Kidney (tissue), 14 donors: Measurements from ENCODE around the gene ISG20L2. TPM values are rescaled to one million over a fixed set of nuclear protein-coding genes. Genes with fewer than 3 reads are reported as not detected.

Experiments used
- DNase-seq, 5 donors: peaks; one replicate each; pipeline ENCODE4 v3.0.0-alpha.2; 2013 to 2020
- FAIRE-seq: peaks from 2 replicates; lab custom pipeline; 2012; peaks lifted over from hg19 to GRCh38; lab: Jason Lieb, UNC
- H3K27ac ChIP-seq, 2 donors: one replicate each; pipeline ENCODE4 v1.7.0; 2013; ENCODE audit warnings: low read depth in 2 of 2, low read length in 2 of 2, inconsistent platforms in 1 of 2
- H3K27me3 ChIP-seq: one replicate; pipeline ENCODE4 v1.7.1; 2013; ENCODE audit warnings: low read length, inconsistent platforms; ENCODE audit not compliant: control insufficient read depth, insufficient read depth
- H3K36me3 ChIP-seq, 3 donors: one replicate each; pipeline versions ENCODE4 v1.7.0 to v1.7.1; 2013; ENCODE audit warnings: low read length in 3 of 3, control low read depth in 1 of 3, inconsistent platforms in 1 of 3; ENCODE audit not compliant: insufficient read depth in 3 of 3, control insufficient read depth in 2 of 3
- H3K4me1 ChIP-seq, 3 donors: one replicate each; pipeline versions ENCODE4 v1.7.0 to v1.7.1; 2013; ENCODE audit warnings: low read length in 3 of 3, inconsistent platforms in 1 of 3, low read depth in 1 of 3; ENCODE audit not compliant: control insufficient read depth in 2 of 3, insufficient read depth in 2 of 3
- H3K4me3 ChIP-seq, 3 donors: one replicate each; pipeline versions ENCODE4 v1.7.0 to v1.8.1; 2013; ENCODE audit warnings: low read length in 3 of 3, control low read depth in 1 of 3, inconsistent platforms in 1 of 3
- H3K9ac ChIP-seq, 3 donors: one replicate each; pipeline versions ENCODE4 v1.7.0 to v1.7.1; 2013; ENCODE audit warnings: low read length in 3 of 3, control low read depth in 1 of 3, inconsistent platforms in 1 of 3
- H3K9me3 ChIP-seq, 3 donors: one replicate each; pipeline versions ENCODE4 v1.7.0 to v1.7.1; 2013; ENCODE audit warnings: low read length in 3 of 3, control low read depth in 1 of 3, inconsistent platforms in 1 of 3; ENCODE audit not compliant: control insufficient read depth in 2 of 3, insufficient read depth in 1 of 3
- CTCF ChIP-seq: IDR thresholded peaks from 3 replicates; pipeline ENCODE4 v1.5.1; 2012; ENCODE audit warnings: mild to moderate bottlenecking, moderate library complexity, borderline replicate concordance; ENCODE audit not compliant: insufficient read depth; ENCODE audit errors: extremely low read depth
- intact Hi-C: fragments of 100-400 bp; cut with DNase I; formaldehyde crosslinking; loops from one replicate; pipeline ENCODE4 v1.11.1; 2022
- polyA plus RNA-seq: library from polyadenylated mRNA; stranded (reverse); fragments of 350-450 nt; fragmentation: Illumina TruSeq; extraction: RNeasy Lipid Tissue Mini Kit (QIAGEN cat#74804); gene quantifications from one replicate; pipeline ENCODE4 v1.2.3, GENCODE V29; 2014; ENCODE audit warnings: low read depth, low replicate concordance; ENCODE audit not compliant: insufficient read depth
- total RNA-seq: library from RNA; stranded (reverse); fragmentation: NEBNext Ultra II Directional; extraction: Animal tissue kit (Norgen Biotek cat#: 25700); gene quantifications from one replicate; pipeline ENCODE4 v1.2.1, GENCODE V29; 2021
- donor health status: control.
- donor health status: control.
- donor health status: control.
- donor health status: control.
- donor health status: control.
- donor health status: DM: yes; HTN: yes; CAD: no.
- donor health status: Normal renal cell carcinoma (clear cell type).

ISG20L2 gene
- total and polyA plus RNA-seq, 2 donors from 2014 or later: 13.3 to 23.3 TPM

DNA sequence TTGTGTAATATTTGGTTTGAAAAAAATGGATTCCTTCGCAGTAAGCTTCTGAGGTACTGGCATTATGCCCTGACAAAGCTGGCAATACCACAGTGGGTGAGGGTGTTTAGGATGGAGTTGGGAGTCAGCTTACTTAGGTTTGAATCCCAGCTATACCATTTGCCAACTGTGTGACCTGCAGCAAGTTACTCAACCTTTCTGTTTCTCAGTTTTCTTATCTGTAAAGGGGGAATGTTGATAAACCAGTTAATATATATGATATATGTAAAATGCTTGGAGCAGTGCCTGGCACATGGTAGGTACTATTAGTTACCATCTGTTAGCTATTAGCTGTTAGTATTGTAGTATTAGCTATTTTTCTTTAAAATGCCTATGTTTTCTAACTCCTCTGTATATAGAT is 27.8 kb upstream of the ISG20L2 start:
- DNase-seq (no peak), FAIRE-seq (no peak)
- Histone ChIP-seq H3K4me1 (peaks cover 0 to 7% (median 5%) of the 10 kb centered on the region in 3 donors), H3K4me3 (no peak overlapping the region), H3K27ac (no peak overlapping the region), H3K27me3 (no peaks in the 10 kb centered on the region), H3K9ac (no peak overlapping the region), H3K9me3 (no peaks in the 10 kb centered on the region), H3K36me3 (no peaks in the 10 kb centered on the region)
- TF ChIP-seq CTCF: no peak
- intact Hi-C loops: no loop called here

- intact Hi-C loops: no loop called here
- H3K4me1 ChIP-seq: peaks cover 0 to 7% (median 5%) of the 10 kb centered on the region in 3 donors
- no peaks in the 10 kb centered on the region for H3K9me3 ChIP-seq
- FAIRE-seq (no peak), DNase-seq (no peak)
- no peak for TF ChIP-seq CTCF
- no peak overlapping the region for H3K27ac ChIP-seq
- no peak overlapping the region for H3K4me3 ChIP-seq
- no peaks in the 10 kb centered on the region for H3K27me3 ChIP-seq
- H3K9ac ChIP-seq: no peak overlapping the region
- no peaks in the 10 kb centered on the region for H3K36me3 ChIP-seq
Measured at GRCh38 chr1:156755527-156755950, 27.0 kb upstream of the ISG20L2 start.

GRCh38 chr1:156754219-156754618 is 25.7 kb upstream of the ISG20L2 start:
- DNase-seq (no peak), FAIRE-seq (no peak)
- Histone ChIP-seq H3K4me1 (peaks cover 0 to 15% (median 12%) of the 10 kb centered on the region in 3 donors), H3K4me3 (no peak overlapping the region), H3K27me3 (no peaks in the 10 kb centered on the region), H3K9ac (no peak overlapping the region), H3K9me3 (no peaks in the 10 kb centered on the region), H3K27ac (no peak overlapping the region), H3K36me3 (no peaks in the 10 kb centered on the region)
- no peak for TF ChIP-seq CTCF
- intact Hi-C loops: no loop called here
